ENCODE data around the gene TSC22D1.

Gene TSC22D1

DNA sequence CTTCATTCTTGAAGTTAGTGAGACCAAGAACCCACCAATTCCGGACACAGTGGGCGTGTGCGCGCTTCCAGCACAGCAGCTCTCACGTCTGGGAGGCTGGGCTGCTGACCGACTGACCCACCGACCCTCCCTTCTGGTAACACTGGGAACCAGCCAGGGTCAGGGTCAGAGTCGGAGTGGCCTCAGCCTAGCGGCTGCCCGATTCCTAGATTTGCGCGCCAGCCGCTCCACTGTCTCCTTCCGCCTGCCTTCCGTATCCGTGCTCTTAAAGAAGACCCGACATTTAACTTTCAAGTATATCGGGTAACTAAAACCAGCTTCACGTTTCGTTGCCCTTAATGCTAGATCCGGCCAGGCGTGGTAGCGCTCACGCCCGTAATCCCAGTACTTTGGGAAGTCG is 161.4 kb downstream of the TSC22D1 start:
- TF ChIP-seq Cebpa-rat (IDR thresholded peaks at IDR 0.05), result no peak
- peaks cover 42% of the 10 kb centered on the region for H3K4me1 ChIP-seq

DNA sequence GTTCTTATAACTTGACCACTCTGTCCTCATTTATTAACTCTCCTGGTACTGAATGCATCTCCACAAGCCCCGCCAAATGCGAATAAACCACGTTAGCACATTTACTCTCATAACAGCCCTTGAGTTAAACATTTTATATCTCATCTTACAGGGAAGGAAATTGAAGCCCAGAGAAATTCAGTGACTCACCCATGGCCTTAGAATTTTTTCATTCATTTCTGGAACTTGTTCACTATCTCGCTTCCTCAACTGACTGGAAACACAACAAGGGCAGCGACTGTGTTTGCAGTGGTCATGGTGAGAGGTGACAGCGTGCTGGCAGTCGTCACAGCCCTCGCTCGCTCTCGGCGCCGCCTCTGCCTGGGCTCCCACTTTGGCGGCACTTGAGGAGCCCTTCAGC is 163.0 kb downstream of the TSC22D1 start:
- Histone ChIP-seq H3K9me3 (peaks cover 8% of the 10 kb centered on the region), H3K4me2 (no peak overlapping the region), H3K27ac (no peak overlapping the region), H3K9ac (no peak overlapping the region), H3K4me3 (no peak overlapping the region), H3K4me1 (peaks cover 43% of the 10 kb centered on the region), H3K36me3 (no peaks in the 10 kb centered on the region), H3K27me3 (no peaks in the 10 kb centered on the region), H4K20me1 (no peaks in the 10 kb centered on the region)
- no peak for TF ChIP-seq Cebpa-rat (IDR thresholded peaks at IDR 0.05)

More for the DNA sequence above, 161.4 kb downstream of the TSC22D1 start:
- Histone ChIP-seq H3K27ac (no peak overlapping the region), H3K36me3 (no peaks in the 10 kb centered on the region), H3K4me2 (no peak overlapping the region), H3K4me3 (no peak overlapping the region), H3K9ac (no peak overlapping the region), H4K20me1 (no peaks in the 10 kb centered on the region), H3K9me3 (peaks cover 8% of the 10 kb centered on the region), H3K27me3 (no peaks in the 10 kb centered on the region)

DNA sequence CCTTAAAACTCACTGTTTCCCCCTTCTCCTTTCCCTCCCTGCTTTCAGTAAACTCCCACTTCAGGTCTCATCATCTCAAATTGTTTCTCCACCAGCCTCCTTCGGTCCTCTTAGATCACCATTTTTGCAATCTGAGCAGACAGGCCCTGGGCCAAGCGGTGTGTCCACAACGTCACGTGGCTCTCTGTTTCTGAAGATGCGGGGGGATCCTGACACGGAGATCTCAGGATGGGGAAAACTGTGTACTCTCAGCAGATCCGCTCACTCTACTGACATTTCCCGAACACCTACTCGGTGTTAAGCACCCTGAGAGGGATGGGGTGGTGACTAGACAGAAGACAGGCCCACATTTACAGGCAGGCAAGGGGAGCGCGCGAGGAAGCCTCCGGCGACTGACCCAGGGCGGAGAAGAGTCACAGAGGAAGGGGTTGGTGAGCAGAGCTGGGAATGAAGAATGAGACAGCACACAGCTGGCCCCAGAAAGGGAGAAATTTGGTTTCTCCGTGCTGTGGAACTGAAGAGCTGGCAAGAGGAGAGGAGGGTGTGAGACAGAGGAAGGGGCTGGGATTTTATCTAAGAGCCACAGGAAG is 163.7 kb downstream of the TSC22D1 start:
- no peaks in the 10 kb centered on the region for H3K27me3 ChIP-seq
- TF ChIP-seq Cebpa-rat (IDR thresholded peaks at IDR 0.05), result no peak

DNA sequence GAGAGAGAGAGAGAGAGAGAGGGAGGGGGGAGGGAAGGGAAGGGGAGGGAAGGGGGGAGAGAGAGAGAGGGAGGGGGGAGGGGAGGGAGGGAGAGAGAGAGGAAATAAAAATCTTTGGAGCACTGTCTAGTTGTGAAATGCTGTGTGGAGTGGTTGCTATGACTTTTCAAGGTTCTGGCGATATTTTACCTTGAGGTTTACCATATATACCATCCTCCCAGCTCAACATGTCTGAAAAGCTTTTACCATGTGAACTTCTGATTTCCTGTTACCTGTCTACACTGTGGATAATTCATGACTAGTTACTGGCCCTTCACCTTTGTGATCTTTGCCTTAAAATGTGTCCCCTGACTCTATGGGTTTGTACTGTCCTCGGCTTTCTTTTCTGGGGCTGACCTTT is 164.3 kb downstream of the TSC22D1 start:
- Histone ChIP-seq H3K36me3 (no peaks in the 10 kb centered on the region), H3K9ac (no peak overlapping the region), H3K9me3 (peaks cover 8% of the 10 kb centered on the region), H3K4me3 (no peak overlapping the region), H3K4me1 (peaks cover 34% of the 10 kb centered on the region), H3K27me3 (no peaks in the 10 kb centered on the region), H3K4me2 (no peak overlapping the region), H4K20me1 (no peaks in the 10 kb centered on the region), H3K27ac (no peak overlapping the region)
- TF ChIP-seq Cebpa-rat (IDR thresholded peaks at IDR 0.05), result no peak

More for the DNA sequence above, 163.7 kb downstream of the TSC22D1 start:
- no peaks in the 10 kb centered on the region for H3K36me3 ChIP-seq
- peaks cover 37% of the 10 kb centered on the region for H3K4me1 ChIP-seq
- H3K4me3 ChIP-seq, result no peak overlapping the region
- no peak overlapping the region for H3K4me2 ChIP-seq
- H3K9me3 ChIP-seq, result peaks cover 8% of the 10 kb centered on the region
- no peak overlapping the region for H3K27ac ChIP-seq
- H4K20me1 ChIP-seq, result no peaks in the 10 kb centered on the region
- H3K9ac ChIP-seq, result no peak overlapping the region

DNA sequence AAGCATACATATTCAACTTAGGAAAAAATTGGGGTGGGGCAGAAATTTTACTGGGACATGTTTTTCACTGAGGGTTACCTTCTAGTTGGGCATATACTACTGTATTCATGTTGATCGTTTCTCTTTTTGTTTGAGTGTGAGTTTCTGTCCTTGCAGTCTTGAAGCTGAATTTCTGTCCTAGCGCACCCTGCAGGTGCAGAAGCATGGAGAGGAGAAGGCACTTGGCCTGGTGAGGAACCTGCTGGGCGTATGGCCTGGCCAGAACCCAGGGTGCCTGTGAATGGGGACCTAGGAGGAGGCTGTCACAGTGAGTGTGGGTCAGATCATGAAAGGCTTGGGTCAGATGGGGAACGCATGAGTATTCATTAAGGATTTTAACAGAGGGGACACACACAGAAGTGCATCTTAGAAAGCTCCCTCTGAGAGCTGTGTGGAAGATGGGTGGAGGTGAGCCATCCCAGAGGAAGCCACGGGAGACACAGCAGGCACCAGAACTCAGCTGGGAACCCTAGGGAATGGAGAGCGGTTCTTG is 165.7 kb downstream of the TSC22D1 start:
- H3K9me3 ChIP-seq, result peaks cover 8% of the 10 kb centered on the region; the same call in 1 of the 2 replicates
- H4K20me1 ChIP-seq, result no peaks in the 10 kb centered on the region
- peak overlapping the region; percentile 27; the same call in 1 of the 2 replicates for H3K27ac ChIP-seq
- peaks cover 22% of the 10 kb centered on the region for H3K4me1 ChIP-seq
- no peak overlapping the region for H3K9ac ChIP-seq
- H3K4me2 ChIP-seq, result peak overlapping the region; percentile 63
- H3K36me3 ChIP-seq, result no peaks in the 10 kb centered on the region
- no peaks in the 10 kb centered on the region for H3K27me3 ChIP-seq
- no peak overlapping the region for H3K4me3 ChIP-seq
- TF ChIP-seq Cebpa-rat (IDR thresholded peaks at IDR 0.05), result no peak

DNA sequence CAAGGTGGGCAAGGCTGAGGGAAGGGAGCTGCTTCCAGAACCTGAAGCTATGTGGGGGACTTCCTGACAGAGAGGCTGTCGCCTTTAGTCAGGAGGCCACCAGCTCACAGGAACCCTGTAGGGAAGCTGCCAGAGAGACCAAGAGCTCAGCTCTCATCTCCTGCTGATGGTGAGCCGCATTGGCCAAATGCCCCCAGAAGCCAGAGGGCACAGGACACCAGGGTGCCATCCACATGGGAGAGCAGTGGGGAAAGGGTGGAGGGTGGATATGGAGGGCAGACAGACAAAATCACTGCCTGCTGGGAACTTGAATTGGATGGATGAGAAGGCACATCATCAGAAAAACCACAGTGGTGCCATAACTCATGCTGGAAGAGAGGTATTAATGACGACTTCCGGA is 166.5 kb downstream of the TSC22D1 start:
- no peak overlapping the region for H3K27ac ChIP-seq
- no peak overlapping the region for H3K9ac ChIP-seq
- TF ChIP-seq Cebpa-rat (IDR thresholded peaks at IDR 0.05), result no peak
- H3K4me3 ChIP-seq, result no peak overlapping the region
- H4K20me1 ChIP-seq, result no peaks in the 10 kb centered on the region
- H3K36me3 ChIP-seq, result no peaks in the 10 kb centered on the region
- peak overlapping the region; percentile 63 for H3K4me2 ChIP-seq
- no peaks in the 10 kb centered on the region for H3K27me3 ChIP-seq
- peaks cover 2% of the 10 kb centered on the region; the same call in 1 of the 2 replicates for H3K9me3 ChIP-seq
- H3K4me1 ChIP-seq, result peaks cover 22% of the 10 kb centered on the region

DNA sequence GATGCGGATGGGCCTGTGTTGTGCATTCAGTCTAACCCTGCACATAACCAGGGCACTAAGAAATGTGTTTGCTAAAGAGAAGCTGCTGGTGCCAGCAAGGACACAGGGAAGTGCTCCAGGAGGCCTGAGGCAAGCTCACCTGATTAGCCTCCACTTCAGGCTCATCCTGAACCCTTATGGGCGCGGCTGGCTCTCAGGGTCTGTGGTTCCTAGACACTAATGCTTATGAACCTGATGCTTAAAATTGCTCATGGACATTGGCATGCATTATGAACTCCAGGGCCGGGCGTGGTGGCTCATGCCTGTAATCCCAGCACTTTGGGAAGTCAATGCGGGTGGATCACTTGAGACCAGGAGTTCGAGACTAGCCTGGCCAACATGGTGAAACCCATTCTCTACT is 168.2 kb downstream of the TSC22D1 start:
- H3K27me3 ChIP-seq, result 0 out of 2 replicates have a peak, but pooled peaks cover 4% of the 10 kb centered on the region
- peaks cover 31% of the 10 kb centered on the region for H3K4me1 ChIP-seq
- H3K36me3 ChIP-seq, result no peaks in the 10 kb centered on the region
- H3K4me2 ChIP-seq, result no peak overlapping the region
- no peak overlapping the region for H3K4me3 ChIP-seq
- H3K27ac ChIP-seq, result no peak overlapping the region
- TF ChIP-seq Cebpa-rat (IDR thresholded peaks at IDR 0.05), result no peak
- H4K20me1 ChIP-seq, result no peaks in the 10 kb centered on the region
- no peak overlapping the region for H3K9ac ChIP-seq
- no peaks in the 10 kb centered on the region for H3K9me3 ChIP-seq

DNA sequence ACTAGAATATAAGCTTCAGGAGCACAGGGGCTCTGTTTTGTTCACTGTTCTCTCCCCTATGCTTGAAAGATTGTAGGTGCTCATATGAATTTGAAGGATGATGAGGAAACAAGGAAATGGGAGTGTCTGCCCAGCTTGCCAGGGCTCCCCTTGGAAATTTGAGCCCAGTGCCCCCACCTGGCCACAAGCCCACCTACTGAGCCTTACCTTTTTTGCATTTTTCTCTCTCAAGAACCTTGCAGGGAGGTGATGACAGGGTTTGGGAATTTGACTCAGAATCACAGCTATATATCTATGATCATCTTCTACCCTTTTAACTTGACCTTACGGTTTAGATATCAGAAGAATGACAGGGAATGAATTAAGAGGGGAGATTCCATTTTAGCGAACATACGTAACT is 168.8 kb downstream of the TSC22D1 start:
- no peak overlapping the region for H3K27ac ChIP-seq

DNA sequence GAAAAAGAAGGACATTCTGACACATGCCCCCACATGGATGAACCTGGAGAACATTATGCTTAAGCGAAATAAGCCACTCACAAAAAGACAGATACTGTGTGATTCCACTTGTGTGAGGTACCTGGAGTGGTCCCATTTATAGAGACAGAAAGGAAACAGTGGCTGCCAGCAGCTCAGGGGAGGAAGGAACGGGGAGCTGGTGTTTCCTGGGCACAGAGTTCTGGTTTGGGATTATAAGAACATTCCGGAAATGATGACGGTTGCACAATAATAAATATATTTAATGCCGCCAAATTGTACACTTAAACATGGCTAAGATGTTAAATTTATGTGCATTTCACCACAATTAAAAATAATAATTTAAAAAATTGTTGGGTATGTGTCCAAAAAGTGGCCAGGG is 169.5 kb downstream of the TSC22D1 start:
- H3K27me3 ChIP-seq, result 0 out of 2 replicates have a peak, but pooled peaks cover 4% of the 10 kb centered on the region
- no peaks in the 10 kb centered on the region for H3K9me3 ChIP-seq
- no peak overlapping the region for H3K9ac ChIP-seq
- no peak overlapping the region for H3K4me2 ChIP-seq
- no peak overlapping the region for H3K4me3 ChIP-seq
- no peaks in the 10 kb centered on the region for H3K36me3 ChIP-seq
- no peak for TF ChIP-seq Cebpa-rat (IDR thresholded peaks at IDR 0.05)
- peaks cover 31% of the 10 kb centered on the region for H3K4me1 ChIP-seq
- no peak overlapping the region for H3K27ac ChIP-seq
- H4K20me1 ChIP-seq, result no peaks in the 10 kb centered on the region

More for the DNA sequence above, 168.8 kb downstream of the TSC22D1 start:
- H3K4me1 ChIP-seq, result peaks cover 31% of the 10 kb centered on the region
- no peak for TF ChIP-seq Cebpa-rat (IDR thresholded peaks at IDR 0.05)
- H3K9me3 ChIP-seq, result no peaks in the 10 kb centered on the region
- no peaks in the 10 kb centered on the region for H4K20me1 ChIP-seq
- H3K36me3 ChIP-seq, result no peaks in the 10 kb centered on the region
- no peak overlapping the region for H3K4me3 ChIP-seq
- 0 out of 2 replicates have a peak, but pooled peaks cover 4% of the 10 kb centered on the region for H3K27me3 ChIP-seq
- no peak overlapping the region for H3K4me2 ChIP-seq
- H3K9ac ChIP-seq, result no peak overlapping the region

DNA sequence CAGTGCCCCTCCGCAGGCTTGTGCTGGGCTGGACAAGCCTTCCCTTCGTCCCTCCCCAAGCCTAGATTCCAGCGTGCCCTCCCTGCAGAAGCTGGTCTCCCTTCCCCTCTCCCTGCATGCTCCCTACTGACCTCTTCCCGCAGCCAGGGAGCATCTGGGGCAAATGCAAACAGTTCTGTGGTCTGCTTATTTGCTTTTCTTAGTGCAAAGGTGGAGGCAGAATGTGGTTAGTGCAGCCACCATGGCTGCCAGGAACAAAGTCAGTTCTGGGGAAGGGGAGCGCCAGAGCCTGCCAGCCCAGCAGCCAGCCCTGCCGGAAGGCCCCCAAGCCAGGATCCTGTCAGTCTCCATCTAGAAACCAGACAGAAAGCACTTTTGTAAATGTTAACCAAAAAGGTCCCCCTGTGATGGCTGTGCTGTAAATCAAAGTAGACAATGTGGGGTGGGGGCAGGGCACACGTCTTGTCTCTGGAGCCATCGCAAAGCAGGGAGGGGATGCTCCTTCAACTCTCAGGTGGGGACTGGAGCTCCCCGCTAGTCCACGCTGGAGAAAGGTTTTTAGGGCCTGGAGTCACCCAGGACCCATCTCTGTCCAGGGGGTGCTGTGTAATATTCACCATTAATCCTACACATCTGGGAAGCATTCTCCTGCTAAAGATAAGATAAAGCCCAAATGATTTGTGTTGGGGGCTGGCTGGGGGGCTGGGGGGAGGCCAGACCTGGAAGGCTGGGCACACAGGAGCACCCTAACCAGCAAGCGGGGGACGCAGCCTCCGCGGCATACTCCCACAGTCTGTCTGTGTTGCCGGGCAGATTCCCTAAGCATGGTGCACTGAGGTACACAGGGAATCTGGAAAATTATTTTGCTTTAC is 171.6 kb downstream of the TSC22D1 start:
- Histone ChIP-seq H3K27me3 (0 out of 2 replicates have a peak, but pooled peaks cover 4% of the 10 kb centered on the region), H3K9me3 (no peaks in the 10 kb centered on the region), H3K4me3 (no peak overlapping the region), H3K36me3 (no peaks in the 10 kb centered on the region), H3K4me2 (no peak overlapping the region), H3K9ac (no peak overlapping the region), H3K4me1 (peaks cover 11% of the 10 kb centered on the region), H3K27ac (no peak overlapping the region), H4K20me1 (no peaks in the 10 kb centered on the region)
- TF ChIP-seq Cebpa-rat (IDR thresholded peaks at IDR 0.05), result no peak

Data from BLaER1 (cell line).